Ishikawa (cell line): ENCODE data around the gene FNDC4.

Experiments
- CEBPB ChIP-seq: IDR thresholded peaks from 2 replicates; pipeline ENCODE4 v1.6.1; 2012
- EP300 ChIP-seq: IDR thresholded peaks from 2 replicates; pipeline ENCODE4 v1.6.1; 2012; ENCODE audit warnings: borderline replicate concordance
- FOXM1 ChIP-seq: IDR thresholded peaks from 2 replicates; pipeline ENCODE4 v1.6.1; 2012; ENCODE audit warnings: low read depth, borderline replicate concordance
- RAD21 ChIP-seq: IDR thresholded peaks from 2 replicates; pipeline ENCODE4 v1.6.1; 2012; ENCODE audit warnings: low read depth
- TAF1 ChIP-seq: IDR thresholded peaks from 2 replicates; pipeline ENCODE4 v1.6.1; 2012; ENCODE audit warnings: low read depth, mild to moderate bottlenecking
- TCF12 ChIP-seq: IDR thresholded peaks from 2 replicates; pipeline ENCODE4 v1.6.1; 2012; ENCODE audit warnings: low read depth
- TEAD4 ChIP-seq: IDR thresholded peaks from 2 replicates; pipeline ENCODE4 v1.6.1; 2012
- YY1 ChIP-seq: IDR thresholded peaks from 2 replicates; pipeline ENCODE4 v1.6.1; 2012; ENCODE audit warnings: low read depth
- TF ChIP-seq, protein P1 (sequence below): IDR thresholded peaks from 2 replicates; pipeline ENCODE4 v1.6.1; 2012

DNA sequence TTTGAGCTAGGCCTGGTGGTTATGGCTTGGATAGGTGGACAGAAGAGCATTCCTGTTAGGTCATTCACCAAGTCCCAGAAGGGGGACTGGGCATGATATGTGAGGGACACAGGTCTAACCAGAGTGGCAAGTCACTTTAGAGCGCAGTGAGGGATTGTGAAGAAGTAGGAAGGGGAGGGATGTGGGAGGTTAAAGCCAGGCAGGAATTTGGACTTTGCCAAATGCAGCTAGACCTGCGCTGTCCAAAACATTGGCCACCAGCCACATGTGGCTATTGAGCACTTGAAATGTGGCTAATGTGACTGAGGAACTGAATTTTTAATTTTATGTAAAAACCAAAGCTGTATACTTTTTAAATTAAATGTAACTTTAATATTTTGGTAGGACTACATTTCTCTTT is 25.3 kb upstream of the FNDC4 start:
- TF ChIP-seq EP300 (no peak), TAF1 (no peak), TEAD4 (no peak), RAD21 (no peak), YY1 (no peak), TCF12 (no peak), FOXM1 (no peak), CEBPB (no peak)
- TF ChIP-seq, protein P1, sequence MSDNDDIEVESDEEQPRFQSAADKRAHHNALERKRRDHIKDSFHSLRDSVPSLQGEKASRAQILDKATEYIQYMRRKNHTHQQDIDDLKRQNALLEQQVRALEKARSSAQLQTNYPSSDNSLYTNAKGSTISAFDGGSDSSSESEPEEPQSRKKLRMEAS: no peak
